Ecto neural progenitor cell (in vitro differentiated cells): ENCODE measurements around the gene DDR2.

Experiments used
- DNase-seq: peaks from one replicate; pipeline ENCODE4 v3.0.0-alpha.2; 2018; ENCODE audit warnings: low spot score

DDR2 gene

DNA sequence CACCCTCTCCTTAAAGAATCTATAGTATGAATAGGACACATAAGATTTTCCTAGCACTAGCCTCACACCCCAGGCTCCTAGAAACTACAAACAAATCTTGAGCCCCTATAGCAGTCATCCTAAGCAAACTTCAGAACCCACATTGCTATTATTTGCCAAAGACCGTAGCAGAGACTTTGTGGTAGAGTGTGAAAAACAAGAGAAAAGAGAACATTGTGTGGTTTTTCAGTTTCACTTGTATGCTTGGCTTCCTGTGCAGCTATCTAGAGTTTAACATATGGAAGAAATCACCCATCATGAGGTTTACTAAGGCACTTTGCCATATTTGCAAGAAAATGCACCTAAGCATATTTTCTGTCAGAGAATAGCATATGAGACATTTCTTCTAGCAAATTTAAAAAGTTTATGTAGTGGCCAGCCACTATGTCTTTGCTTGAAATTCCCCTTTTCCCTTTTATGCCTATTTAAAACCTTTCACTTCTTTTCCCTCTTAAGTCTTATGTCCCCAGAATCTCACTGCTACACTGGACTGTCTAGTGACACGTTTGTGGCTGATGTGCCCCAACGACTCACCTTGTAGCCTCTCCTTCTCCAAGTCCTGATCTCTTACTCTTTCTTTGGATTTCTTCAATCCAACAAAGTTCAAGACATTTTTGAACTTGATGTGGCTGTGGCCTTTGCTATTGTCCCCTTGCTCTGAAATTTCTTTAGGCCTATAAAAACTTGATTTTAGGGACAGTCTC, 203.1 kb downstream of the DDR2 start:
- DNase-seq: no peak
